Retinal pigment epithelial cell (primary cell): ENCODE measurements around the gene SLC12A1.

Source experiments
- DNase-seq: peaks from one replicate; pipeline ENCODE4 v3.0.0-alpha.2; 2010; ENCODE audit warnings: low read depth
- H3K4me3 ChIP-seq: 2 replicates; pipeline ENCODE4 v1.5.1; 2011; ENCODE audit warnings: mild to moderate bottlenecking, low read length, control low read depth, moderate library complexity
- TF ChIP-seq, protein P1 (sequence below): conservative IDR thresholded peaks from 2 replicates; pipeline ENCODE4 v1.5.1; 2011; ENCODE audit warnings: low read depth, low read length, control low read depth, inconsistent platforms

The SLC12A1 gene

DNA sequence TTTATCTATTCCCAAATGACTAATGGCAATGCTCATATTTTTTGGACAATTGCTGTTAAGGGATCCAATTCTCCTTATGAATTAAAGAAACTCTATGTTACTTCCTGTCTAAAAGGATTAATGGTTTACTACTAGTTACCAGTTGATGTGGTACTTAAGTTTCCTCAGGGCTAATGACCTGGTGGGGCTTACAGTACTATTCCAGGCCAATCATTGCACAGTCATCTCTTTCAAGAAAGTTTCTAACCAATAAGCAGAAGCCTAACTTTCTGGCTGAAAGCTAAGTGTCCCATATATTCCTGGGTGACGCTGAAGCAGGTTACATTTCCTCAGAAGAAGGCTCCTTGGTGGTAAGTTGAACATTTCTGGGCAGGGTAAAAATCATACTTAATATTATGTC lies at the start of gene SLC12A1:
SLC12A1 (plus strand) TSS at position 322 of the 400 bp plus-strand sequence. CDS start 1,418 bp downstream, outside the sequence.
- TF ChIP-seq, protein P1, sequence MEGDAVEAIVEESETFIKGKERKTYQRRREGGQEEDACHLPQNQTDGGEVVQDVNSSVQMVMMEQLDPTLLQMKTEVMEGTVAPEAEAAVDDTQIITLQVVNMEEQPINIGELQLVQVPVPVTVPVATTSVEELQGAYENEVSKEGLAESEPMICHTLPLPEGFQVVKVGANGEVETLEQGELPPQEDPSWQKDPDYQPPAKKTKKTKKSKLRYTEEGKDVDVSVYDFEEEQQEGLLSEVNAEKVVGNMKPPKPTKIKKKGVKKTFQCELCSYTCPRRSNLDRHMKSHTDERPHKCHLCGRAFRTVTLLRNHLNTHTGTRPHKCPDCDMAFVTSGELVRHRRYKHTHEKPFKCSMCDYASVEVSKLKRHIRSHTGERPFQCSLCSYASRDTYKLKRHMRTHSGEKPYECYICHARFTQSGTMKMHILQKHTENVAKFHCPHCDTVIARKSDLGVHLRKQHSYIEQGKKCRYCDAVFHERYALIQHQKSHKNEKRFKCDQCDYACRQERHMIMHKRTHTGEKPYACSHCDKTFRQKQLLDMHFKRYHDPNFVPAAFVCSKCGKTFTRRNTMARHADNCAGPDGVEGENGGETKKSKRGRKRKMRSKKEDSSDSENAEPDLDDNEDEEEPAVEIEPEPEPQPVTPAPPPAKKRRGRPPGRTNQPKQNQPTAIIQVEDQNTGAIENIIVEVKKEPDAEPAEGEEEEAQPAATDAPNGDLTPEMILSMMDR = no peak
- DNase-seq = no peak
- H3K4me3 ChIP-seq = no peak within 1 kb of the TSS

DNA sequence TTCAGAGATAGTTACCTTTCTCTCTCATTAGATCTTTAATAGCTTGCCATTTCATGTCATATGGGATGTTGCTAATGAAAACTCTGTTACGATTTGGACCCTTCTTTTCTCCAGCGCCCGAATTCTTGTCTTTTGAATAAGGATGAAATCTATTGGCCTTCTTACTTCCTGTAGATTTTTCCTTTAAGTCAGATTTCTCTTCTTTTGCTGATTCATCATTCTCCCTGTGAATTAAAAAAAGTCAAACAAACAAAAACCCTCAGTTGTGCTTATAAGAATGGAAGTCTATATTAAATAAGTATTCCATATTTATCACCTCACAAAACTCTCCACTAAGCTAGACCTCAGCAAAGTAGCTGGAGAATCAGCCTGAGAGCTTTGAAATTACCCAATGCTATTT lies 37.5 kb upstream of the SLC12A1 start:
- H3K4me3 ChIP-seq = no peak overlapping the region
- TF ChIP-seq, protein P1 = no peak
- DNase-seq = no peak

DNA sequence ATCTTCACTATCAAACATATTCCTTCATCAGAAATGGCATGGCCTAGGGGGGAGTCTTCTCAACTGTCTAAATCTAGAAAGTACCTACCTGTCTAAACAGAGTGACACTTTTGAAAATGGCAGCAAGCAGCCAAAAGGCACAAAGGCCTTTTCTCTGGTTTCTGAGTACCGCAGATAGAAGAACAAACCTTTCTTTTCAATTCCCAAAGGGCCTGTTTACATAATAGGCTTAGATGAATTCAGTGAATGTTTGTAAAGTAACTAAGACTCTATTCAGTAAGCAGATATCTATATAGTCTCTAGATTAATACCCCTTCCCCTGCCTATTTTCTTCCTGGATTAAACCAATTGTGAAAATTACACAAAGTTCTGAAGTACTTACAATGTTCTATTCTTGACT lies 35.1 kb upstream of the SLC12A1 start:
- no peak for DNase-seq
- TF ChIP-seq, protein P1 = no peak
- H3K4me3 ChIP-seq = no peak overlapping the region

DNA sequence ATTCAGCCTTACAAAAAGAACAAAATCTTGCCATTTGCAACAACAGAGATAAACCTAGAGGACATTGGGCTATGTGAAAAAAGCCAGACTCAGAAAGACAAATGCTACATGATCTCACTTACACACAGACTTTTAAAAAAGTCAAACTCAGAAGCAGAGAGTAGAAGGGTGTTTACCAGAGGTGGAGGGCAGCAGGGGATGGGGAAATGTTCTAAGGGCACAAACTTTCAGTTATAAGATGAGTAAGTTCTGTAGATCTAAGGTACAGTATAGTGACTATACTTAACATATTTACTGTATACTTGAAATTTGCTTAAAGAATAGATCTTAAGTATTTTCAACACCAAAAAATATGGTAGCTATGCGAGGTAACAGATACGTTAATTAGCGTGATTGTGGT lies 31.0 kb upstream of the SLC12A1 start:
- no peak for DNase-seq
- H3K4me3 ChIP-seq = no peak overlapping the region
- TF ChIP-seq, protein P1 = no peak

DNA sequence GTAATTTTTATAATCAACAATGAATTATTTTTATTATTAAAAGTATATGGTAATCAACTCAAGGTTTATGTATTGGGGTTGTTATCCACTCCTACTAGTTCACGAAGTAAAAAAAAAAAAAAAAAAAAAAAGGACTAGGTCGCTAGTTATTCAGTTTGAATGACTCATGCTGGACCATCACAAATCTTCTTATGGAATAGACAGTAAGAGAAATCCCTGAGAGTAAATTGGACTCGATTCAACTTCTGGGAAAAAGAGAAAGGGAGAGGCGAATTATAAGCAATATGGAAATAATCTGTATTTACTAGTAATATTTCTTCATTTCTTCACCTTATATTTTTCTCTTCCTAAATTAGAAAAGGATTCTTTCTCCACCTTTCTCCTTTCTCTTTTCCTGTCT lies 30.0 kb upstream of the SLC12A1 start:
- H3K4me3 ChIP-seq = no peak overlapping the region
- DNase-seq = no peak

DNA sequence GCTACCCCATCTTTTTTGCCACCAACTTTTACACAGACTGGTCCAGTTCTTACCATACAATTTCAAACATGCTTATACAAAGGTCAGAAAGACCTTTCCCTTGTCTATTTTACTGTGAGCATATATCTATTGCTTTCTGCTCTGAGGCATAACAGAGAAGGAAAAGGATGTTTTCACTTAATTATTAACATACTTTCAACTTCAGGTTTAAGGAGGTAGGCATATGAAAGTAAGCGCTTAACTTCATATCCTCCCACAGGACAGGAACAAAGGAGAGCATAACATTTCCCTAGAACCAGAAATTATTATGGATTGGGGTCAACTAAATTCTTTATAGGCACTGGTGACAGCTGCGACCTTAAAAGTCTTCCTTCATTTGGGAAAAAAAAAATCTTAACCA lies 29.1 kb upstream of the SLC12A1 start:
- peak overlapping the region; percentile 71 for H3K4me3 ChIP-seq
- DNase-seq = no peak
- TF ChIP-seq, protein P1 = no peak

More for the DNA sequence above, 30.0 kb upstream of the SLC12A1 start:
- TF ChIP-seq, protein P1 = no peak

DNA sequence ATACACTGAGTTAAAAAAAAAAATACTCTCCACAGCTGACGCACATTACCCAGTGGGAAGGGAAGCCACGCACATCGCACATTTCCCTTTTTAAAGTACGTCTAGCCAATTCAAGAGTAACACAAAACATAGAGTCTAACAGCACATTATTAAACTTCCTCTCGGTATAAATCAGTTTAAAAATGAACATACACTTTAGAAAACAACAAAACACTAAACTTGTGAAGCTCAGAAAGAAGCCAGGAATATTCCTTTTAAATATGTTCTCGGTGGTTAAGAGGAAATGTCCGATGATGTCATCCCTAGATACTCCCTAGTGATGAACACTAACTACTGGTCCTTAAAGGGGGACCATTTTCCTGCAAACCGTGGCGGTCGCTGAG lies 28.7 kb upstream of the SLC12A1 start:
- DNase-seq = peak; percentile 18
- TF ChIP-seq, protein P1 = no peak

More for the DNA sequence above, 28.7 kb upstream of the SLC12A1 start:
- H3K4me3 ChIP-seq = peak overlapping the region; percentile 71
